HG02938 (cell line): ENCODE measurements around the gene EHBP1.
"Not testable (repeated sequence)": the region's sequence is repeated elsewhere in the genome, so short reads cannot be mapped to it uniquely, and the experiment has no call there.

ENCODE experiments used
- ATAC-seq: cut with Tn5 transposase; IDR thresholded peaks from one replicate; pipeline ENCODE4 v1.9.1; 2021; ENCODE audit warnings: mild to moderate bottlenecking, moderate library complexity; ENCODE audit not compliant: unreplicated experiment

EHBP1 gene

GRCh38 chr2:63058144-63058920 is 352.8 kb downstream of the EHBP1 start:
- ATAC-seq = no peak

DNA sequence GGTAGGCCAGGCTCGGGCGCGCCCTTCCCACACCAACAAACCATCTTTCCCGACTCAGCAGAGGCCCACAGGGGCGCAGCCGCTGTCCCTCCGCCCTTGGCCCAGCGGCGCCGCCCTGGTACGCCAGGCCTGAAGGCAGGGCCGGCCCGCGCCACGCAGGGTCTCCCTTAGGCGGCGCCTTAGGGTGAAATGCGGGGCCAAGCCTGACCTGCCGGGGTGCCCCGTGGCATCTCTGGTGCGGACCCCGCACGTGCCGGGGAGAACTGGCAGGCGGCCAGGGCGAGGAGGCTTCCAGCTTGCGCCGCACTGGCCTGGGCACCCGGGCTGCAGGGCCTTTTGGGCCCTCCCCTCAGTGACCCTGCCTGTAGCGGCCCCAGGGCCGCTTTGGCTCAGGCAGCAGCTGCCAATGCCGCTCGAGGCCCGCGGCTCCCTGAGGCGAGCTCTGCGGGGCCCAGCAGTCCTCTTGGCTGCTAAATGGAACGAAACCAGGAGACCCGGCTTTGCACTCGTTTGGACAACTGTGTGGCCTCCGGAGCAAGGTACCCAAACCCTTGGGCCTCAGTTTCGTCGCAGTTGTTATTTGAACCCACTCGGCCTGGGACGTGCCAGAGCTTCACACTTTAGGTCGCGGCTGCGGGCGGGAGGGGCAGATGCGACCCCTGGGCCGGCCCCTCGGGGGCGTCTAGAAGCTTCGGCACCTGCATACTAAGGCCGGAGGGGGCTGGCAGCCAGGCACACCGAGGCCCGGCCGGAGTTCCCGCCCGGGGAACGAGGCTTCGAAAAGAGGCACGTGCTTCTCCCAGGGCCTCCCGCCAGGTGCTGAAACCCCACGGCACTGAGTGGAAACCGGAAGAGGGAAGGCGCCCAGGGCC is 353.6 kb downstream of the EHBP1 start:
- ATAC-seq = no peak

GRCh38 chr2:63059793-63060471 is 354.4 kb downstream of the EHBP1 start:
- ATAC-seq = no peak

DNA sequence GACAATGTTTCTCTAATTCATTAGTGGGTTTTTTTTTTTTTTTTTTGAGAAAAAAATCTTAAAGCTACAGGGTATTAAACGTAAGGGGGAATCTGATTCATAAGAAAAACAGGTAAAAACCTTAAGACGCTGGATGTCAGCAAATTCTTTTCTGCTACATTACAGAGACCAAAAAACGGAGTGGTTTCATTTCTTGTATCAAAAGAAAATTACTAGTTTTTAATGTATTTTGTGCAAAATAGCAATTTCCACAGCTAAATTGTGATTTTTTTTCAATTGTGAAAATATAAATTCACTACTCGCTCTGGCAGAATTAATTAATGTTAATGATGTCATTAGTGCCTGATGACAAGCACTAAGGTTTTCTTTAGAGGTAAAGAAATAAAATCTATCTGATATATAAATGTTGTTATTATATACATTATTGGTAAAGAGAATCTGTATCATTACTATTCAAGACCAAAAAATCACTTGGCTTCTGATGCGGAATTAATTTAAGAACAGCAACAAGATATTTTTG is 355.0 kb downstream of the EHBP1 start:
- no peak for ATAC-seq

- no peak for ATAC-seq
These were observed 358.7 kb downstream of the EHBP1 start for GRCh38 chr2:63064197-63064596.

- ATAC-seq = no peak
These were observed 359.1 kb downstream of the EHBP1 start for GRCh38 chr2:63064661-63065060.

DNA sequence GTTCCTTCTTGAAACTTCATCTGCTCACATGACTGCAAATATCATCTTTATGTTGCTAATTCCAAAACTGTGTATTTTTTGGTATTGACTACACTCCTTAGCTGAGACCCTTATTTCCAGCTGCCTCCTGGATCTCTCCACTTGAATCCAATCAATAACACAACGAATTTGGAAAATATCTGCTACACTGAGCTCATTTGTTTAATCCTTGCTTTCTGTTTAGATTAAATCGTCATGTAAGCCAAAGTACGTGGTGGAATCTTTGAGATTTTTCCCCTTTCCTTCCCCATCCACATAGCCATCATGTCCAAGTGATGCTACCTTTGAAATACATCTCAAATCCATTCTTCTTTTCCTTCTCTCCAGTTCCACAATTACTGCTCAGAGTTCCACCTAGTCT is 360.8 kb downstream of the EHBP1 start:
- no peak for ATAC-seq

- no peak for ATAC-seq
These were observed 361.3 kb downstream of the EHBP1 start for GRCh38 chr2:63066838-63067237.

GRCh38 chr2:63071664-63072063 is 366.2 kb downstream of the EHBP1 start:
- ATAC-seq = no peak

DNA sequence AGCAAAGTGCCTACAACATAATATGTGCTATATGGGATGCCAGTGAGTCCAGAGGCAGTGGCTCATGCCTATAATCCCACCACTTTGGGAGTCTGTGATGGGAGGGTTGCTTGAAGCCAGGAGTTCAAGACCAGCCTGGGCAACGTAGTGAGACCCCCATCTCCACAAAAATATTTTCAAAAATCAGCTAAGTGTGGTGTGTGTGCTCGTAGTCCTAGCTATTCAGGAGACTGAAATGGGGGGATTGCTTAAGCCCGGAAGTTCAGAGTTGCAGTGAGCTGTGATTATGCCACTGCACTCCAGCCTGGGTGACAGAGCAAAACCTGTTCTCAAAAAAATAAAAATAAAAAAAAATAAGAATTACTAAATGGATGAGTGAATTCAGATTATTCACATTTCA is 368.5 kb downstream of the EHBP1 start:
- no peak for ATAC-seq

DNA sequence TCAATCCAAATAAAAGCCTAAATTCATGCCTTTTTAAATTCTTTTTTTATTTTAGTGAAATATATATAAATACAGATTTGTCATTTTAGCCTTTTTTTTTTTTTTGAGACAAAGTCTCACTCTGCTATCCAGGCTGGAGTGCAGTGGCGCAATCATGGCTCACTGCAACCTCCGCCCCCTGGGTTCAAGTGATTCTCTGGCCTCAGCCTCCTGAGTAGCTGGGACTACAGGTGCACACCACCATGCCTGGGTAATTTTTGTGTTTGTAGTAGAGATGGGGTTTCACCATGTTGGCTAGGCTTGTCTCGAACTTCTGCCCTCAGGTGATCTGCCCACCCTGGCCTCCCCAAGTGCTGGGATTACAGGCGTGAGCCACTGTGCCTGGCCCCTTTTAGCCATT is 368.9 kb downstream of the EHBP1 start:
- not testable (repeated sequence) for ATAC-seq

DNA sequence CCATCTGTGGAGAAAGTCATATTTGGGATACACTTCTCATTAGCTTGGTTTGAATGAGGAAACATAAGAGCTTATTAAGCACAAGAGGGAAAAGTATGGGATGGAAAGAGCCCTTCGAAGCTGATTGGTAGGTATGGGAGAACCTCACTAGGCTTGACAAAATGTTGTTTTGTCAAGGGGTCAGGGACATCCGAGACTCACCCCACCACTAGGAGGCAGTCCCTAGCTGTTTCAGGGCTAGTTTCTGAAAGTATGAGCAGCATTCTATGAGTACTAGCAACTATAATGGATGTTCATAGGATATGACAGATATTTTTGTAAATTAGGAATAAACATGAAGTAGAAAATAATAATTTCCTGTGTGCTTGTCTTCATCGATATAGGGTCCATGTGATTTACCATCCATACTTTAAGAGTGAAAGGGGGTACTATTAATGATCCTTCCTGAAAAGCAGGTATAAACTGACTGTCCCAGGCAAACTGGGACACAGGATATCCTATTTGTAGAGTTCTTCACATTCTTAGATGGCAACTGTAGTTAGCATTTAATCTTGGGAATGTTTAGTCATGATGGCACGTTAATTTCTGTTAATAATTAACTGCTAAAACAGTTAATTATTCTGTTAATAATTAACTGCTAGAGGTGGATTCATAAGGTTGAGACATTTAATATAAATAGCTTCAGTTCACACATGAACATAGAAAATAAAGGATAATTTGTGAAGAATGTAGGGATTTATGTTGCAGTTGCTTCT is 373.5 kb downstream of the EHBP1 start:
- no peak for ATAC-seq

DNA sequence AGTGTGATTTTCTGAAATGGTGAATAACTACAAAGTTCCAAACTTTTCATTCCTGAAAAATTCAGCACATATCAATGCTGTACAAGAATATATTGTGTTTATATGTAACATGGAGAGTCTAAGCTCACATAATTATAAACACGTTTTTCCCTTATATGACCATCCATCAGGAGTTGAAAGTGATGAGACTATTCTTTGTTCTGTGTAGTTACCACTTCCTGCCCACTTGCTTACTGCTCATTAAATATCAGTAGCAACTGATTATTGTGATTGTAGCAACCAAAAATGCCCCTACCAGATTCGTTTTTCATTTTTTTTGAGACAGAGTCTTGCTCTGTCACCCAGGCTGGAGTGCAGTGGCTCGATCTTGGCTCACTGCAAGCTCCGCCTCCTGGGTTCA is 375.9 kb downstream of the EHBP1 start:
- no peak for ATAC-seq

- no peak for ATAC-seq
These were observed 381.2 kb downstream of the EHBP1 start for GRCh38 chr2:63086687-63087086.

DNA sequence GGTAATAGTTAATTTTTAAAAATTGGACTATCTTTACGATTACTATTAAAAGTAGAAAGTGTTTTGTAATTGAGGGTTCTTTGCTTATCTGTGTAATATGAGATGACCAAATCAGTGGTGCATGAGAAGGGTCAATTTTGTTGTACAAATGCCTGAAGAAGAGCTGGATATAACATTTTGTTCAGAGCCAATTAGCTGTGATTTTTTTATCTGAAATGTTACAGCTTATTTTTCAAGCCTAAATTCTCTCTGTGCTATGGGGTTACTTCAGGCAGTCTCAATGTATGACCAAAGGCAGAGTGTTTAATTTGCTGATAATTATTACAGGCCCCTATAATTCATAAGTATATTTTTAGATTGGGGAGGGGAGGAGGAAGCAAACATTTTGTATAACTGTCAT is 386.9 kb downstream of the EHBP1 start:
- no peak for ATAC-seq

- no peak for ATAC-seq
These were observed 387.3 kb downstream of the EHBP1 start for GRCh38 chr2:63092857-63093256.

DNA sequence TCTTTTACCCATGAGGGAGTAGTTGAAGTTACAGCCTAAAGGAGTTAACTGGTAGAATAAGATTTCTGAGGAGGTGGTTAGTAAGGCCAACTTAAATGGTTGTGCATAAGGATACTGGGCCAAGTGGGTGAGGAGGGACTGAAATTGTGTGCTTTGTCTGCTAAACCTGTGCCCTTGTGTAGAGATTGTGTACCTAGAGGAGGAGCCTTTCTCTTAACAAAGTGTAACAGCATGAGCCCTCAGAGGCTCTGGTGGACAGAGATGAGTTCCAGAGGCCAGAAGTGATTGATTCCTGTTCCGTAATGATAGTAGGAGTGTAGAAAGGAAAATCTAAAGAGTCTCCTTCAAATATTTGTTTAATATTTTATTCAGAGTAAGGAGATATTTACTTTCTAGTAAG is 388.0 kb downstream of the EHBP1 start:
- ATAC-seq = no peak
